Heart left ventricle (tissue), 16 donors: ENCODE results near the gene PHTF1. TPM values are rescaled to one million over a fixed set of nuclear protein-coding genes. Genes with fewer than 3 reads are reported as not detected.

Experiments
- ATAC-seq, 4 donors: fragments of 200-7000 bp; cut with Tn5 transposase; one replicate each; pipeline ENCODE4 v1.9.1; 2020 to 2022; ENCODE audit warnings: moderate library complexity in 4 of 4, mild to moderate bottlenecking in 3 of 4, moderate number of reproducible peaks in 1 of 4
- DNase-seq, 5 donors: peaks; one replicate each; pipeline ENCODE4 v3.0.0-alpha.2; 2020
- H3K27ac ChIP-seq, 12 donors: fragments of 200-600 bp; sonication (generic) in 4 of 12; one replicate each; pipeline versions ENCODE4 v1.5.0 to v1.8.0; 2016 to 2022; ENCODE audit warnings: mild to moderate bottlenecking in 2 of 12
- H3K27me3 ChIP-seq, 9 donors: fragments of 200-600 bp; sonication (generic) in 2 of 9; one replicate each; pipeline versions ENCODE4 v1.5.1 to v1.8.0; 2016 to 2022; ENCODE audit warnings: mild to moderate bottlenecking in 3 of 9
- H3K36me3 ChIP-seq, 9 donors: fragments of 200-600 bp; sonication (generic) in 2 of 9; one replicate each; pipeline versions ENCODE4 v1.5.0 to v1.8.0; 2018 to 2022; ENCODE audit warnings: mild to moderate bottlenecking in 2 of 9
- H3K4me1 ChIP-seq, 12 donors: fragments of 200-600 bp; sonication (generic) in 4 of 12; one replicate each; pipeline versions ENCODE4 v1.5.0 to v1.8.0; 2016 to 2022; ENCODE audit warnings: mild to moderate bottlenecking in 3 of 12
- H3K4me3 ChIP-seq, 12 donors: fragments of 200-600 bp; sonication (generic) in 4 of 12; one replicate each; pipeline versions ENCODE4 v1.5.0 to v1.8.0; 2017 to 2022; ENCODE audit warnings: mild to moderate bottlenecking in 9 of 12, moderate library complexity in 4 of 12
- H3K9me3 ChIP-seq, 12 donors: fragments of 200-600 bp; sonication (generic) in 4 of 12; one replicate each; pipeline versions ENCODE4 v1.5.0 to v1.8.0; 2016 to 2022; ENCODE audit warnings: mild to moderate bottlenecking in 1 of 12
- CTCF ChIP-seq, 12 donors: fragments of 200-600 bp; sonication (generic) in 4 of 12; IDR thresholded peaks; one replicate each; pipeline versions ENCODE4 v1.5.0 to v1.8.0; 2018 to 2022; ENCODE audit warnings: antibody characterized with exemption in 12 of 12, mild to moderate bottlenecking in 5 of 12
- POLR2A ChIP-seq, 2 donors: fragments of 450-650 bp; IDR thresholded peaks; one replicate each; pipeline ENCODE4 v1.6.1; 2017; ENCODE audit warnings: antibody characterized with exemption in 2 of 2, mild to moderate bottlenecking in 2 of 2, moderate library complexity in 2 of 2
- WGBS, 4 donors: extraction: QIAGEN DNeasy Blood & Tissue Kit in 2 of 4; methylation state at CpG; one replicate each; pipeline versions ENCODE4 v1.1.5 to v1.1.7; 2013 to 2018; 5-methylcytosine and 5-hydroxymethylcytosine counted together
- intact Hi-C, 10 donors: fragments of 100-400 bp; cut with DNase I; formaldehyde crosslinking; loops; one replicate each; pipeline versions ENCODE4 v1.11.1 to v1.14.2; 2022
- polyA plus RNA-seq, 2 donors: library from polyadenylated mRNA; stranded (reverse); fragments of 200-250 nt; gene quantifications; one replicate each; pipeline ENCODE4 v1.2.3, GENCODE V29; 2013
- total RNA-seq, 9 donors: library from RNA; depleted of rRNA in 2 of 9; stranded (reverse); fragments of >200 nt in 2 of 9; fragmentation: NEBNext Ultra II Directional in 3 of 9; extraction: Animal tissue kit (Norgen Biotek cat#: 25700) in 3 of 9; gene quantifications; one replicate each; pipeline versions ENCODE4 v1.1.0 to v1.2.4, GENCODE V29; 2016 to 2023
- donor health status: ischemic (EF 13 %, LVEDD 7.1; RV severe dilation, severe dysfunction).
- donor health status: healthy with polysubstance abuse.
- donor health status: DM: no; HTN: yes; CAD: no.
- donor health status: DM: no; HTN: no; CAD: no.
- donor health status: ischemic (EF 25% LVEDD 6.9; RV normal size, moderate dysfunction).
- donor health status: ischemic (EF 25% LVEDD 5.7; RV mildly dilated, moderate dysfunction).
- donor health status: healthy.
- donor health status: DM: yes; HTN: yes; CAD: no.
- donor health status: ischemic (EF 35%, LVEDD 5.7; RV mildly dilated, moderate dysfunction).
- donor health status: nonischemic (EF 11% LVEDD 7.7; RV severe dilation, severe dysfunction).
- donor health status: DM: yes; HTN: yes; CAD: no.
- donor health status: PGD.
- donor health status: ischemic (EF 29% LVEDD 5.4; RV normal size, mild dysfunction).
- donor health status: nonischemic (EF 23%, LVEDD 6.1; RV moderate dilation, normal function).

The PHTF1 gene
- total and polyA plus RNA-seq, 11 donors: 3.2 to 19.7 (median 11.9) TPM

GRCh38 chr1:113780374-113781146 is 21.3 kb upstream of the PHTF1 start:
- WGBS, 4 donors: 81 to 83% (median 82%) methylated on average over 5 of the region's 5 CpGs
- no peak overlapping the region for H3K4me3 ChIP-seq
- no peak for TF ChIP-seq POLR2A (IDR thresholded peaks at IDR 0.05)
- TF ChIP-seq CTCF (IDR thresholded peaks at IDR 0.05): no peak
- no peak for DNase-seq
- ATAC-seq: no peak
- no peaks in the 10 kb centered on the region for H3K9me3 ChIP-seq
- no peaks in the 10 kb centered on the region for H3K27me3 ChIP-seq
- intact Hi-C loops: no loop called here
- H3K36me3 ChIP-seq: peaks cover 0 to 23% (median 18%) of the 10 kb centered on the region in 9 donors
- peak overlapping the region in 1 of 12 donors; percentile 86 for H3K27ac ChIP-seq
- peaks cover 0 to 62% (median 39%) of the 10 kb centered on the region in 12 donors for H3K4me1 ChIP-seq

- H3K27me3 ChIP-seq: no peaks in the 10 kb centered on the region
- H3K36me3 ChIP-seq: peaks cover 0 to 33% (median 24%) of the 10 kb centered on the region in 9 donors
- H3K27ac ChIP-seq: peak overlapping the region in 1 of 12 donors; percentile 86
- ATAC-seq (no peak), DNase-seq (no peak)
- no peak overlapping the region for H3K4me3 ChIP-seq
- TF ChIP-seq POLR2A (IDR thresholded peaks at IDR 0.05) (no peak), CTCF (IDR thresholded peaks at IDR 0.05) (no peak)
- H3K9me3 ChIP-seq: no peaks in the 10 kb centered on the region
- 86 to 94% (median 92%) methylated on average over 6 of the region's 6 CpGs for WGBS, 4 donors
- H3K4me1 ChIP-seq: peaks cover 0 to 52% (median 31%) of the 10 kb centered on the region in 12 donors
- intact Hi-C loops: no loop called here
Observed at GRCh38 chr1:113779542-113779941, 20.3 kb upstream of the PHTF1 start.

- intact Hi-C loops: no loop called here
- TF ChIP-seq POLR2A (IDR thresholded peaks at IDR 0.05) (no peak), CTCF (IDR thresholded peaks at IDR 0.05) (no peak)
- Histone ChIP-seq H3K36me3 (peaks cover 0 to 47% (median 33%) of the 10 kb centered on the region in 9 donors), H3K4me3 (no peak overlapping the region), H3K27ac (no peak overlapping the region), H3K27me3 (no peaks in the 10 kb centered on the region), H3K9me3 (no peaks in the 10 kb centered on the region), H3K4me1 (peaks cover 0 to 32% (median 11%) of the 10 kb centered on the region in 12 donors)
- WGBS, 4 donors: 83 to 88% (median 86%) methylated on average over 4 of the region's 4 CpGs
- ATAC-seq: no peak
- DNase-seq: no peak
Observed at GRCh38 chr1:113777561-113777960, 18.3 kb upstream of the PHTF1 start.

- ATAC-seq (no peak), DNase-seq (no peak)
- intact Hi-C loops: no loop called here
- Histone ChIP-seq H3K36me3 (peaks cover 0 to 61% (median 47%) of the 10 kb centered on the region in 9 donors), H3K4me3 (no peak overlapping the region), H3K27me3 (no peaks in the 10 kb centered on the region), H3K9me3 (no peaks in the 10 kb centered on the region), H3K27ac (no peak overlapping the region), H3K4me1 (peaks cover 0 to 18% (median 12%) of the 10 kb centered on the region in 12 donors)
- TF ChIP-seq POLR2A (IDR thresholded peaks at IDR 0.05) (no peak), CTCF (IDR thresholded peaks at IDR 0.05) (no peak)
- WGBS, 4 donors: 46 to 81% (median 69%) methylated on average over 1 of the region's 1 CpG
Observed at GRCh38 chr1:113770031-113770430, 10.7 kb upstream of the PHTF1 start.
